Gastrocnemius medialis (tissue), 4 donors: ENCODE results near the gene NUMB.

Experiments used
- CTCF ChIP-seq, 5 experiments: fragments of 450-650 bp in 3 of 5; fragments of 200-600 bp in 2 of 5; sonication (generic) in 2 of 5; IDR thresholded peaks in 4 of 5; conservative IDR thresholded peaks in 1 of 5; 1 replicate in 4 of 5; 2 replicates in 1 of 5; pipeline ENCODE4 v1.5.1; 2016 to 2019; ENCODE audit warnings: antibody characterized with exemption in 5 of 5, mild to moderate bottlenecking in 3 of 5, moderate library complexity in 3 of 5
- POLR2A ChIP-seq, 2 donors: fragments of 450-650 bp; IDR thresholded peaks; one replicate each; pipeline ENCODE4 v1.6.1; 2017; ENCODE audit warnings: antibody characterized with exemption in 2 of 2, mild to moderate bottlenecking in 2 of 2, moderate library complexity in 2 of 2

DNA sequence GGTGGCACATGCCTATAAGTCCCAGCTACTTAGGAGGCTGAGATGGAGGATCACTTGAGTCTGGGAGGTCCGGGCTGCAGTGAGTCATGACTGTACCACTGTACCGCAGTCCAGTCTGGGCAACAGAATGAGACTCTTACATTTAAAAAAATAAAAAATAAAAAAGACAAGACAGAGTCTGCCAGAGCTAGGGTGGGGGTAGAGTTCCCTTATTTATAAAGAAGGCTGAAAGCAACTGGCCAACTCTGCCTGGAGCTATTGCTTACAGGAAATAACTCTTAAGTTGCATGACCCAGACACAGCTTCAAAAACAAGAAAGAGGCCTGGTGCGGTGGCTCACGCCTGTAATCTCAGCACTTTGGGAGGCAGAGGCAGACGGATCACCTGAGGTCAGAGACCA, 31.5 kb downstream of the NUMB start:
- TF ChIP-seq POLR2A (IDR thresholded peaks at IDR 0.05) (no peak), CTCF (IDR thresholded peaks at IDR 0.05 in 4 of 5, conservative IDR thresholded peaks at IDR 0.05 in 1 of 5) (no peak)
